Prostate gland (tissue), 2 donors: ENCODE data around the gene SLC2A10.

Source experiments
- POLR2A ChIP-seq: fragments of 450-650 bp; IDR thresholded peaks from one replicate; pipeline ENCODE4 v1.6.1; 2016; ENCODE audit warnings: antibody characterized with exemption, mild to moderate bottlenecking
- POLR2AphosphoS5 ChIP-seq: sonication (generic); formaldehyde crosslinking; IDR thresholded peaks from one replicate; pipeline ENCODE4 v1.6.1; 2017; ENCODE audit warnings: antibody characterized with exemption
- TF ChIP-seq, protein P1 (sequence below), 4 experiments: fragments of 200-600 bp in 2 of 4; fragments of 450-650 bp in 2 of 4; sonication (generic) in 2 of 4; IDR thresholded peaks; 1 replicate in 3 of 4; 2 replicates in 1 of 4; pipeline ENCODE4 v1.5.1; 2016 to 2019; ENCODE audit warnings: antibody characterized with exemption in 4 of 4, mild to moderate bottlenecking in 2 of 4, moderate library complexity in 2 of 4

DNA sequence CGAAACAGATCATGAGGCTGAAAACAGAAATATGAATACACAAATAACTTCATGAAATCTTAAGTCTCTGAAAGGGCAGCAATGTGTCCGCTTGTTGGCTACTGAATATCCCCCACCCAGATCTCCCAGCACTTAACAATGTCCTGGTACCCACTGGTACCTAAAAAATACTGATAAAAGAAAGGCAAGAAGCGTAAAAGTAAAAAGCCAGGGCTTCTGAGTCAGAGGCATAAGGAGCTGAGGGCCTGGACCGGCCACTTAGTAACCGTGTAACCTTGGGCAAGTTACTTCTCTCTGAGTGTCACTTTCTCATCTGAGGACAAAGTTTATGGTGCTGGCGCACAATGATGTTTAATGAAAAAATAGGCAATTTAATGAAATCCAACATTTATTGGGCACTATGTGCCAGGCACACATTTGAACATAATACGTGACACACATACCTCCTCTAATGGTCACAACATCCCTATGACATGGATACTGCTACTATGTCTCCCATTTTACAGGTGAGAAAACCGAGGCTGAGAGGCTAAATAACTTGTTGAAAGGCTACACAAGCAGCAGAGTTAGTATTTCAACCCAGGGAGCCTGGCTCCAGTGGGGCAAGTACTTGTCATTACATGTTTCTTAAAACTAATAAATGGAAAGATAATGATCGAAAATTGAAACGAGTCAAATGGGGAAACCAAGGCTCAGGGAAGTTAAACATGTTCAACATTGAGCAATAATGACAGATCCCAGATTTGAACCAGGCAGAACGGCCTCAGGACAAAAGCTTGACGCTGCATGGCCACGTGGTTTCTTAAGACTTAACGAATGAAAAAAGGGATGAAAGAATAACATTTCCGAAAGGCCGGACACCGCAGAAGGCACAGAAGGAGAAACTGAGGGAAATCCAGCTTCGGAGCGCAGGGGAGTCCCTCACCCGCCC, 21.0 kb upstream of the SLC2A10 start:
- TF ChIP-seq, protein P1, sequence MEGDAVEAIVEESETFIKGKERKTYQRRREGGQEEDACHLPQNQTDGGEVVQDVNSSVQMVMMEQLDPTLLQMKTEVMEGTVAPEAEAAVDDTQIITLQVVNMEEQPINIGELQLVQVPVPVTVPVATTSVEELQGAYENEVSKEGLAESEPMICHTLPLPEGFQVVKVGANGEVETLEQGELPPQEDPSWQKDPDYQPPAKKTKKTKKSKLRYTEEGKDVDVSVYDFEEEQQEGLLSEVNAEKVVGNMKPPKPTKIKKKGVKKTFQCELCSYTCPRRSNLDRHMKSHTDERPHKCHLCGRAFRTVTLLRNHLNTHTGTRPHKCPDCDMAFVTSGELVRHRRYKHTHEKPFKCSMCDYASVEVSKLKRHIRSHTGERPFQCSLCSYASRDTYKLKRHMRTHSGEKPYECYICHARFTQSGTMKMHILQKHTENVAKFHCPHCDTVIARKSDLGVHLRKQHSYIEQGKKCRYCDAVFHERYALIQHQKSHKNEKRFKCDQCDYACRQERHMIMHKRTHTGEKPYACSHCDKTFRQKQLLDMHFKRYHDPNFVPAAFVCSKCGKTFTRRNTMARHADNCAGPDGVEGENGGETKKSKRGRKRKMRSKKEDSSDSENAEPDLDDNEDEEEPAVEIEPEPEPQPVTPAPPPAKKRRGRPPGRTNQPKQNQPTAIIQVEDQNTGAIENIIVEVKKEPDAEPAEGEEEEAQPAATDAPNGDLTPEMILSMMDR (IDR thresholded peaks at IDR 0.05) = no peak
- no peak for TF ChIP-seq POLR2A
- TF ChIP-seq POLR2AphosphoS5 = no peak
